Heart left ventricle (tissue), 13 donors: ENCODE data around the gene FABP1.

Experiments
- CTCF ChIP-seq, 12 donors: fragments of 200-600 bp; sonication (generic) in 4 of 12; IDR thresholded peaks; one replicate each; pipeline versions ENCODE4 v1.5.0 to v1.8.0; 2018 to 2022; ENCODE audit warnings: antibody characterized with exemption in 12 of 12, mild to moderate bottlenecking in 5 of 12
- POLR2A ChIP-seq, 2 donors: fragments of 450-650 bp; IDR thresholded peaks; one replicate each; pipeline ENCODE4 v1.6.1; 2017; ENCODE audit warnings: antibody characterized with exemption in 2 of 2, mild to moderate bottlenecking in 2 of 2, moderate library complexity in 2 of 2
- donor health status: ischemic (EF 13 %, LVEDD 7.1; RV severe dilation, severe dysfunction).
- donor health status: DM: no; HTN: yes; CAD: no.
- donor health status: DM: no; HTN: no; CAD: no.
- donor health status: ischemic (EF 25% LVEDD 6.9; RV normal size, moderate dysfunction).
- donor health status: ischemic (EF 25% LVEDD 5.7; RV mildly dilated, moderate dysfunction).
- donor health status: ischemic (EF 35%, LVEDD 5.7; RV mildly dilated, moderate dysfunction).
- donor health status: nonischemic (EF 11% LVEDD 7.7; RV severe dilation, severe dysfunction).
- donor health status: DM: yes; HTN: yes; CAD: no.
- donor health status: PGD.
- donor health status: ischemic (EF 29% LVEDD 5.4; RV normal size, mild dysfunction).
- donor health status: nonischemic (EF 23%, LVEDD 6.1; RV moderate dilation, normal function).

GRCh38 chr2:88110830-88111229, 17.0 kb downstream of the FABP1 start:
- no peak for TF ChIP-seq POLR2A (IDR thresholded peaks at IDR 0.05)
- no peak for TF ChIP-seq CTCF (IDR thresholded peaks at IDR 0.05)
